DND-41 (cell line): ENCODE data around the gene NBPF1.

Experiments used
- ATAC-seq: fragments of 200-7000 bp; cut with Tn5 transposase; 3 replicates; pipeline ENCODE4 v1.9.1; 2021; ENCODE audit warnings: low read depth; ENCODE audit not compliant: insufficient read depth
- DNase-seq: peaks from one replicate; pipeline ENCODE4 v3.0.0-alpha.2; 2020
- H2AFZ ChIP-seq: 2 replicates; pipeline ENCODE4 v1.6.0; 2012; ENCODE audit warnings: low read depth, low read length
- H3K27ac ChIP-seq: 2 replicates; pipeline ENCODE4 v1.5.1; 2012; ENCODE audit warnings: low read length, inconsistent platforms
- H3K27me3 ChIP-seq: fragments of 200-600 bp; sonication (generic); 2 replicates; pipeline ENCODE4 v1.6.0; 2012; ENCODE audit warnings: low read length, mild to moderate bottlenecking, inconsistent platforms; ENCODE audit not compliant: insufficient read depth, poor library complexity
- H3K36me3 ChIP-seq: 2 replicates; pipeline ENCODE4 v1.5.1; 2012; ENCODE audit warnings: low read length, inconsistent platforms; ENCODE audit not compliant: insufficient read depth
- H3K4me1 ChIP-seq: 2 replicates; pipeline ENCODE4 v1.5.1; 2012; ENCODE audit warnings: mild to moderate bottlenecking, low read length; ENCODE audit not compliant: insufficient read depth
- H3K4me2 ChIP-seq: 2 replicates; pipeline ENCODE4 v1.6.0; 2012; ENCODE audit warnings: mild to moderate bottlenecking, moderate library complexity, low read length, inconsistent platforms; ENCODE audit not compliant: insufficient read depth
- H3K4me3 ChIP-seq, 2 experiments: fragments of 200-600 bp in 1 of 2; shearing (Covaris generic) in 1 of 2; 2 replicates each; pipeline ENCODE4 v1.5.1; 2012 to 2016; ENCODE audit warnings: inconsistent platforms in 2 of 2, low read length in 2 of 2, mild to moderate bottlenecking in 2 of 2, low read depth in 1 of 2, moderate library complexity in 1 of 2
- H3K79me2 ChIP-seq: 2 replicates; pipeline ENCODE4 v1.6.0; 2012; ENCODE audit warnings: low read length, inconsistent platforms; ENCODE audit not compliant: insufficient read depth
- H3K9ac ChIP-seq: 2 replicates; pipeline ENCODE4 v1.6.0; 2012; ENCODE audit warnings: low read depth, mild to moderate bottlenecking, inconsistent platforms, low read length, moderate library complexity
- H3K9me3 ChIP-seq: 2 replicates; pipeline ENCODE4 v1.5.1; 2012; ENCODE audit warnings: low read length, moderate library complexity, mild to moderate bottlenecking, inconsistent platforms; ENCODE audit not compliant: insufficient read depth, severe bottlenecking
- H4K20me1 ChIP-seq: 2 replicates; pipeline ENCODE4 v1.6.0; 2012; ENCODE audit warnings: low read length; ENCODE audit not compliant: insufficient read depth
- EZH2 ChIP-seq: IDR thresholded peaks from 3 replicates; pipeline ENCODE4 v1.6.1; 2012; ENCODE audit warnings: borderline replicate concordance, low read depth, mild to moderate bottlenecking, moderate library complexity, low read length, inconsistent platforms; ENCODE audit not compliant: severe bottlenecking
- TF ChIP-seq, protein P1 (sequence below): IDR thresholded peaks from 2 replicates; pipeline ENCODE4 v1.5.1; 2012; ENCODE audit warnings: borderline replicate concordance, low read length, moderate library complexity, mild to moderate bottlenecking; ENCODE audit not compliant: poor library complexity, severe bottlenecking; ENCODE audit errors: extremely low read depth

The NBPF1 gene

DNA sequence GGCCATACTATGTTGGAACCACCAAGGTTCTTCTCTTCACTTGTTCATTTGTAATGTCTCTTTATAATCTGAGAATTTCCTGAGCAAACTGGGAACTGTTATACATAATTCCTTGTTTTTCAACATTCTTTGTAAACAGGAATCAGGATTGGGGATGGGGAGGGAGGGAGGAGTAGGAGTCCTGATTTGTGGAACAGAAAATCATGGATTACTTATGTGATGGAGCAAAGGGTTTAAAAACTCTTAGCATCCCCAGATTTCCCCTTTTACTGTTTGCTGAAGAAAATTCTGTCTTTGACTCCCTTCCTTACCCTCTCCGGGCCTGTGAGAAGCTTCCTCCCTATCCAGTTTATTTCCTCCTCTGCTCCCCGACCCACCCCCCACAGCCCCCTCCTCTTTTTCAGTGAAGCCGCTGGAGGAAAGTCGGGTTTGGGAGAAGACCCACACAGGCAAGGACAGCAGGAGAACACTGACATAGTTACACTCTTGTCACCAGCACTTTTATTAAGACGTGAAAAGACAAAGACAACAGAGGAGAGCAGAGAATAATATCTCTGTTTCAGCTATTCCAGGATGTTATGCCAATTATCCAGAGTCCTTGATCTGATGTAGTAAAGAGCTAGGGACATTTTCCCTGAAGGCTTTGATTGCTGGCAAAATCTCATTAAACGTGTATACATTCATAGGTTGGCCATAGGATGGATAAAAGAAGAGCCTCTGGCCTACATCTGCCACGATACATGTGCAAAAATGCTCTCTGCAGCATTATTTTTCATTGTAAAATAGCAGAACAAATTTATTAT is 4.6 kb upstream of the NBPF1 start:
- H3K9ac ChIP-seq, result no peak overlapping the region

DNA sequence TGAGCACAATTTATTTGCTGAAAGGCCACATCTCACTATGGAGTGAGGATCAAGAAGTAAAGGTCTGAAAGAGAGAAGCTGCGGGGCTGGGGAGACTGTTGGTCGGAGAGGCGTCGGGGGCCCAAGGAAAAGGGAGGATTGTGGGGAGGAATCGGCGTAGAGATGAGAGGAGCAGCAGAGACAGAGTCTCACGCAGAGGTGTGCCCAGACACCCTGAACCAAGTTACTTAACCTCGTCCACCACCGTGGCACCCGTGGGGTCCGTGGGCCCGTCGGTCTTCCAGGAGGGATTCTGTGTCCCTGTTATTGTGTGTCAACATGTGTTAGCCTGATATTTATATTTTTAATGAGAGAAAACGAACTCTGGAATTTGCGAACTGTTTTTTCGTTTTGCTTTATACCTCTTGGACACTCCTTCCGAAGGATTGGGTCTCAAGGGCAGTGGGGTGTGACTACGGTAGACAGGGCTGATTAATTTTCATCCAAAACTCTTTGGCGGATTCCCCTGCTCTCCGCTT is 3.8 kb upstream of the NBPF1 start:
- H3K36me3 ChIP-seq, result peaks cover 27% of the 10 kb centered on the region
- no peak overlapping the region for H3K9ac ChIP-seq
- no peaks in the 10 kb centered on the region for H3K9me3 ChIP-seq
- no peak for ATAC-seq
- peaks cover 9% of the 10 kb centered on the region; the same call in 1 of the 2 replicates for H4K20me1 ChIP-seq
- H3K4me1 ChIP-seq, result peaks cover 20% of the 10 kb centered on the region
- TF ChIP-seq, protein P1, sequence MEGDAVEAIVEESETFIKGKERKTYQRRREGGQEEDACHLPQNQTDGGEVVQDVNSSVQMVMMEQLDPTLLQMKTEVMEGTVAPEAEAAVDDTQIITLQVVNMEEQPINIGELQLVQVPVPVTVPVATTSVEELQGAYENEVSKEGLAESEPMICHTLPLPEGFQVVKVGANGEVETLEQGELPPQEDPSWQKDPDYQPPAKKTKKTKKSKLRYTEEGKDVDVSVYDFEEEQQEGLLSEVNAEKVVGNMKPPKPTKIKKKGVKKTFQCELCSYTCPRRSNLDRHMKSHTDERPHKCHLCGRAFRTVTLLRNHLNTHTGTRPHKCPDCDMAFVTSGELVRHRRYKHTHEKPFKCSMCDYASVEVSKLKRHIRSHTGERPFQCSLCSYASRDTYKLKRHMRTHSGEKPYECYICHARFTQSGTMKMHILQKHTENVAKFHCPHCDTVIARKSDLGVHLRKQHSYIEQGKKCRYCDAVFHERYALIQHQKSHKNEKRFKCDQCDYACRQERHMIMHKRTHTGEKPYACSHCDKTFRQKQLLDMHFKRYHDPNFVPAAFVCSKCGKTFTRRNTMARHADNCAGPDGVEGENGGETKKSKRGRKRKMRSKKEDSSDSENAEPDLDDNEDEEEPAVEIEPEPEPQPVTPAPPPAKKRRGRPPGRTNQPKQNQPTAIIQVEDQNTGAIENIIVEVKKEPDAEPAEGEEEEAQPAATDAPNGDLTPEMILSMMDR, result no peak
- TF ChIP-seq EZH2, result no peak
- H3K4me3 ChIP-seq, result no peak overlapping the region
- DNase-seq, result no peak
- H3K27ac ChIP-seq, result no peak overlapping the region
- no peak overlapping the region for H2AFZ ChIP-seq
- H3K27me3 ChIP-seq, result no peaks in the 10 kb centered on the region
- H3K79me2 ChIP-seq, result peaks cover 12% of the 10 kb centered on the region
- no peak overlapping the region for H3K4me2 ChIP-seq

More for the DNA sequence above, 4.6 kb upstream of the NBPF1 start:
- DNase-seq (no peak), ATAC-seq (no peak)
- H4K20me1 ChIP-seq, result 0 out of 2 replicates have a peak, but pooled peaks cover 4% of the 10 kb centered on the region
- peaks cover 4% of the 10 kb centered on the region for H3K79me2 ChIP-seq
- H3K4me2 ChIP-seq, result no peak overlapping the region
- H3K4me3 ChIP-seq, result no peak overlapping the region
- H3K36me3 ChIP-seq, result peaks cover 33% of the 10 kb centered on the region
- H3K27ac ChIP-seq, result no peak overlapping the region
- peaks cover 13% of the 10 kb centered on the region for H3K4me1 ChIP-seq
- H3K9me3 ChIP-seq, result no peaks in the 10 kb centered on the region
- no peaks in the 10 kb centered on the region for H3K27me3 ChIP-seq
- TF ChIP-seq EZH2, result no peak
- TF ChIP-seq, protein P1, result no peak
- H2AFZ ChIP-seq, result no peak overlapping the region

DNA sequence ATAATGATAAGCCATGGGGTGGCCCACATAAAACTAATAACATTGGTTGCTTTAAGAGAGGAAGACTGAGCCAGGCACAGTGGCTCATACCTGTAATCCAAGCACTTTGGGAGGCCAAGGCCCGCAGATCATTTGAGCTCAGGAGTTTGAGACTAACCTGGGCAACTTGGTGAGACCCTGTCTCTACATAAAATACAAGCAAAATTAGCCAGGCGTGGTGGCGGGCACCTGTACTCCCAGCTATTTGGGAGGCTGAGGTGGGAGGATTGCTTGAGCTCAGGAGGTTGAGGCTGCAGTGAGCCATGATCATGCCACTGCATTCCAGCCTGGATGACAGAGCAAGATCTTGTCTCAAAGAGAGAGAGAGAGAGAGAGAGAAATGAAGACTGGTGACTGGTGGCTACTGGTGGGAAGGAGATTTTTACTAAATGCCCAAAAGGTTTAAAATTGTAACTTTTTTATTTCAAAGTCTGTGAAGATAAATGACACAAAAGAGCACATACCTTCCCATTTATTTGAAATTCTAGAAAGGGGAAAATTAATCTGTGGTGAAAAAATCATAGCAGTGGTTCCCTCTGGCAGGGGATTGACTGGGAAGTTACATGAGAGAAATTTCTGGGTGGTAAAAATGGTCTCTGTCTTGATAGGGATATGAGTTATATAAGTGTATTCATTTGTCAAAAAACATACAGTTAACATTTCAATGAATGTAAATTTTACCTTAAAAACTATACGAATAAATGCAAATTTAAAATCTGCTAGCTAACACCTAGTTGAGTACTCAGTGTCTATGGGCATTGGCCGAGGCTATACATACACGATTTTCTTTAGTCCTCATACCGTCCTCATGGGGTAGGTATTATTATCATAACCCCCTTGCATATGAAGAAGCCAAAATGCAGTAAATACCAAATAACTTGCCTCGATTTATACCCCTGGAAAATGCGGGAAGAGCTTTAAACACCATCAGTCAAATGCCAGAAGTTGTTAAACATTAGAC is 2.2 kb upstream of the NBPF1 start:
- Histone ChIP-seq H3K4me2 (no peak overlapping the region), H3K36me3 (peaks cover 15% of the 10 kb centered on the region), H3K27ac (no peak overlapping the region), H3K9ac (no peak overlapping the region), H3K4me3 (no peak overlapping the region), H4K20me1 (peaks cover 5% of the 10 kb centered on the region; the same call in 1 of the 2 replicates), H3K9me3 (no peaks in the 10 kb centered on the region), H3K27me3 (no peaks in the 10 kb centered on the region), H2AFZ (no peak overlapping the region), H3K4me1 (peaks cover 33% of the 10 kb centered on the region), H3K79me2 (peaks cover 25% of the 10 kb centered on the region)
- ATAC-seq (no peak), DNase-seq (no peak)
- TF ChIP-seq, protein P1, result no peak
- TF ChIP-seq EZH2, result no peak
